ENCODE data around the gene PIRT. TPM values are rescaled to one million over a fixed set of nuclear protein-coding genes. Genes with fewer than 3 reads are reported as not detected.

PIRT gene
- total and polyA plus RNA-seq, 10 donors, result 0.02 TPM; not detected in 9

DNA sequence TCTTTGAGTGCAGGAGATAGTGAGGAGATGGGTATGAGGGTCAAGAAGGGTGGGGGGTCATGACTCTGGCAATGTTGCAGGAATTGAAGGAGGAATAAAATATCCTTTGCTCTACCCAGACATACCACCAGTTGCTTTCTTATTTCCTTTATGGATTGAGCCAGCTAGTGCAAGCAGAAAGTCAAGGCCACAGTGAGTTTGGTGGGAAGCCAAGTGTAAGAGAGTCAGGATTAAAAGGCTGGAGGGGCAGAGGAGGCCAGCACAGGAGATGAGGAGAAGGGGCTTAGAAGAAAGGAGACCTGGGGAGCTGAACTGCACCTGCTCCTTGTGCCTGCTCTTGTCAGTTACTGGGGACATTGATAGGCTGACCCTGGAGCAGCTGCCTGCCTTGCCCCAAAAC lies 16.1 kb downstream of the PIRT start:
- no peaks in the 10 kb centered on the region for H3K9me3 ChIP-seq
- H3K4me1 ChIP-seq, result no peaks in the 10 kb centered on the region
- no peak overlapping the region for H3K27ac ChIP-seq
- no peak for TF ChIP-seq POLR2A (IDR thresholded peaks at IDR 0.05)
- TF ChIP-seq, protein P1, sequence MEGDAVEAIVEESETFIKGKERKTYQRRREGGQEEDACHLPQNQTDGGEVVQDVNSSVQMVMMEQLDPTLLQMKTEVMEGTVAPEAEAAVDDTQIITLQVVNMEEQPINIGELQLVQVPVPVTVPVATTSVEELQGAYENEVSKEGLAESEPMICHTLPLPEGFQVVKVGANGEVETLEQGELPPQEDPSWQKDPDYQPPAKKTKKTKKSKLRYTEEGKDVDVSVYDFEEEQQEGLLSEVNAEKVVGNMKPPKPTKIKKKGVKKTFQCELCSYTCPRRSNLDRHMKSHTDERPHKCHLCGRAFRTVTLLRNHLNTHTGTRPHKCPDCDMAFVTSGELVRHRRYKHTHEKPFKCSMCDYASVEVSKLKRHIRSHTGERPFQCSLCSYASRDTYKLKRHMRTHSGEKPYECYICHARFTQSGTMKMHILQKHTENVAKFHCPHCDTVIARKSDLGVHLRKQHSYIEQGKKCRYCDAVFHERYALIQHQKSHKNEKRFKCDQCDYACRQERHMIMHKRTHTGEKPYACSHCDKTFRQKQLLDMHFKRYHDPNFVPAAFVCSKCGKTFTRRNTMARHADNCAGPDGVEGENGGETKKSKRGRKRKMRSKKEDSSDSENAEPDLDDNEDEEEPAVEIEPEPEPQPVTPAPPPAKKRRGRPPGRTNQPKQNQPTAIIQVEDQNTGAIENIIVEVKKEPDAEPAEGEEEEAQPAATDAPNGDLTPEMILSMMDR (IDR thresholded peaks at IDR 0.05 in 8 of 11, conservative IDR thresholded peaks at IDR 0.05 in 3 of 11), result no peak
- no peak for TF ChIP-seq POLR2AphosphoS5 (IDR thresholded peaks at IDR 0.05)
- DNase-seq, result no peak
- no peak overlapping the region for H3K4me3 ChIP-seq
- no peaks in the 10 kb centered on the region for H3K36me3 ChIP-seq
- intact Hi-C loops (cut with DNase I; ENCODE audit: low total_unique reads), result no loop called here
- peaks cover 0 to 4% (median 0%) of the 10 kb centered on the region in 7 donors for H3K27me3 ChIP-seq (replicated peaks in 1 of 7)

- no peak overlapping the region for H3K27ac ChIP-seq
- no peak overlapping the region for H3K4me3 ChIP-seq
- DNase-seq, result no peak
- no peaks in the 10 kb centered on the region for H3K9me3 ChIP-seq
- no peaks in the 10 kb centered on the region for H3K4me1 ChIP-seq
- intact Hi-C loops (cut with DNase I; ENCODE audit: low total_unique reads), result no loop called here
- H3K27me3 ChIP-seq (replicated peaks in 1 of 7), result peaks cover 0 to 4% (median 0%) of the 10 kb centered on the region in 7 donors
- H3K36me3 ChIP-seq, result no peaks in the 10 kb centered on the region
- WGBS, 5 donors, result 55 to 69% (median 67%) methylated on average over 4 of the region's 4 CpGs
- TF ChIP-seq POLR2A (IDR thresholded peaks at IDR 0.05) (no peak), POLR2AphosphoS5 (IDR thresholded peaks at IDR 0.05) (no peak)
- TF ChIP-seq, protein P1 (IDR thresholded peaks at IDR 0.05 in 8 of 11, conservative IDR thresholded peaks at IDR 0.05 in 3 of 11), result no peak
Observed at GRCh38 chr17:10821054-10821453, 16.8 kb downstream of the PIRT start.

DNA sequence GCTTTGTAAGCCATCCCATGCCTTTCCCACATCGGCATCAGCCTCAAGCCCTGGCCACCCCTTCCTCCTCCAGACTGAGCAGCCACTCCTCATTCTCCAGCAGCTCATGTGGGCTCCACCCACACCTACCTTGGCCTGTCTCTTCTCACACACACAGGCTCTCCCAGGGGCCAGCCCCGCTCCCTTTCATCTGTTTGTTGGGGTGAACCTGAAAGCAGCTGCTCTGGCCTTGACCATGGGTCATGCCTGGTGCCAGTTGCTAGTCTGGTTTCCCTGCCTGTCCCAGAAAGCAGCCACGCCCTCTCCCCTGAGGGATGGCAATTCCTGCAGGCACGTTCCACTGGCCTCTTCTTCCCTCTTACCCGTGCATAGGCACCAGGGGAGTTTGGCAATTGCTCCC lies 22.6 kb downstream of the PIRT start:
- H3K9me3 ChIP-seq, result no peaks in the 10 kb centered on the region
- TF ChIP-seq, protein P1 (IDR thresholded peaks at IDR 0.05 in 8 of 11, conservative IDR thresholded peaks at IDR 0.05 in 3 of 11), result no peak
- TF ChIP-seq POLR2AphosphoS5 (IDR thresholded peaks at IDR 0.05) (no peak), POLR2A (IDR thresholded peaks at IDR 0.05) (no peak)
- no peaks in the 10 kb centered on the region for H3K4me1 ChIP-seq
- H3K4me3 ChIP-seq, result no peak overlapping the region
- H3K27ac ChIP-seq, result no peak overlapping the region
- WGBS, 5 donors, result 67 to 81% (median 74%) methylated on average over 5 of the region's 5 CpGs
- intact Hi-C loops (cut with DNase I; ENCODE audit: low total_unique reads), result no loop called here
- no peaks in the 10 kb centered on the region for H3K36me3 ChIP-seq
- H3K27me3 ChIP-seq (replicated peaks in 1 of 7), result no peaks in the 10 kb centered on the region
- no peak for DNase-seq

GRCh38 chr17:10814075-10814474 lies 23.8 kb downstream of the PIRT start:
- Histone ChIP-seq H3K36me3 (no peaks in the 10 kb centered on the region), H3K4me3 (no peak overlapping the region), H3K9me3 (no peaks in the 10 kb centered on the region), H3K27ac (no peak overlapping the region), H3K27me3 (replicated peaks in 1 of 7) (no peaks in the 10 kb centered on the region), H3K4me1 (no peaks in the 10 kb centered on the region)
- 50 to 87% (median 76%) methylated on average over 1 of the region's 1 CpG for WGBS, 5 donors
- no peak for DNase-seq
- intact Hi-C loops (cut with DNase I; ENCODE audit: low total_unique reads), result no loop called here
- TF ChIP-seq, protein P1 (IDR thresholded peaks at IDR 0.05 in 8 of 11, conservative IDR thresholded peaks at IDR 0.05 in 3 of 11), result no peak
- no peak for TF ChIP-seq POLR2AphosphoS5 (IDR thresholded peaks at IDR 0.05)
- TF ChIP-seq POLR2A (IDR thresholded peaks at IDR 0.05), result no peak

Measured in spleen (tissue), 11 donors.